SHP77 (cell line): ENCODE measurements around the gene UGGT2.
"Not testable (repeated sequence)": the region's sequence is repeated elsewhere in the genome, so short reads cannot be mapped to it uniquely, and the experiment has no call there.

Source experiments
- DNase-seq, 2 experiments: peaks; one replicate each; lab custom pipeline; 2025; lab: John Stamatoyannopoulos, UW

Gene UGGT2

GRCh38 chr13:95800436-95800835, 252.8 kb downstream of the UGGT2 start:
- DNase-seq, result no peak

GRCh38 chr13:95797016-95797415, 256.2 kb downstream of the UGGT2 start:
- DNase-seq, result no peak

- no peak for DNase-seq
Measured at GRCh38 chr13:95793781-95794180, 259.4 kb downstream of the UGGT2 start.

GRCh38 chr13:95793018-95793555, 260.1 kb downstream of the UGGT2 start:
- no peak for DNase-seq

GRCh38 chr13:95791084-95791722, 262.0 kb downstream of the UGGT2 start:
- DNase-seq, result no peak

- DNase-seq, result not testable (repeated sequence)
Measured at GRCh38 chr13:95789315-95789714, 263.9 kb downstream of the UGGT2 start.

- no peak for DNase-seq
Measured at GRCh38 chr13:95788100-95788463, 265.1 kb downstream of the UGGT2 start.

GRCh38 chr13:95787356-95788099, 265.7 kb downstream of the UGGT2 start:
- DNase-seq, result no peak

GRCh38 chr13:95784900-95785290, 268.3 kb downstream of the UGGT2 start:
- DNase-seq, result no peak

- no peak for DNase-seq
Measured at GRCh38 chr13:95784161-95784899, 268.9 kb downstream of the UGGT2 start.

GRCh38 chr13:95783747-95784146, 269.5 kb downstream of the UGGT2 start:
- no peak for DNase-seq

GRCh38 chr13:95781940-95782339, 271.3 kb downstream of the UGGT2 start:
- not testable (repeated sequence) for DNase-seq

- no peak for DNase-seq
Measured at GRCh38 chr13:95781016-95781415, 272.2 kb downstream of the UGGT2 start.

GRCh38 chr13:95779522-95779921, 273.7 kb downstream of the UGGT2 start:
- DNase-seq, result no peak

- DNase-seq, result no peak
Measured at GRCh38 chr13:95771905-95772304, 281.3 kb downstream of the UGGT2 start.

- DNase-seq, result no peak
Measured at GRCh38 chr13:95763601-95764000, 289.6 kb downstream of the UGGT2 start.

- not testable (repeated sequence) for DNase-seq
Measured at GRCh38 chr13:95762626-95763025, 290.6 kb downstream of the UGGT2 start.

GRCh38 chr13:95756072-95756471, 297.1 kb downstream of the UGGT2 start:
- DNase-seq, result no peak

GRCh38 chr13:95754069-95754468, 299.1 kb downstream of the UGGT2 start:
- DNase-seq, result no peak

GRCh38 chr13:95752677-95753076, 300.5 kb downstream of the UGGT2 start:
- DNase-seq, result no peak
